Stimulated activated CD4-positive, alpha-beta T cell treated with anti-CD3 and anti-CD28 coated beads, Interleukin-4, amount 100 ng/mL, for 4 hours (primary cell): ENCODE results near the gene KLHDC7A.

Experiments
- DNase-seq, 2 experiments: peaks; one replicate each; pipeline ENCODE4 v3.0.0-alpha.2; 2020

KLHDC7A gene

DNA sequence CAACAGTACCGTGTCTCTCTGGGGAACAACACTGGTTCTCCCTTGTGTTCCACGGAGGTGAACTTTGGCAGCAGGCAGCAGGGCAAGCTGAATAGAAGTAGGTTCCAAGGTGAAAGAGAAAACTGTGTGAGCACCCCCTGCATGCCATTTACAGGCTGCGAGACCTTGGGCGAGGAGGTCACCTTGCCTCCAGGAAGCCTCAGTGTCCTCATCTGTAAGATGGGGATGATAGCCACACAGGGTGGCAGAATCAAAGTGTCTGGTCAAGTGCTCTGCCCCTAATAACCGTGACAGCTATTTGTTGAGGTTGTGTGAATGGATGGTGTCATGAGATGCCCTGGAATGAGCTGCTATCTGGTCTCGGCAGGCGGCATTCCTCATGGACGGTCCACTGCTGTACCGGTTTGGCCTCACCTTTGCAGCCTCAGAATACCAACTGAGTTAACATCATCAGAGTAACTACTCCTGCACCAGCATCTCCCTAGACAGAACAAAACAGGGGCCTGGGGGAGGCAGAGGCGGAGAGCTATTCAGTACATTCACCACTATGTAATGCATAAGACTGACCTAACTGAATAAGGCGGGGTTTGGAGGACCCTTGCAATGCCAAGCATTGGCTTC lies 7.4 kb upstream of the KLHDC7A start:
- DNase-seq = no peak

DNA sequence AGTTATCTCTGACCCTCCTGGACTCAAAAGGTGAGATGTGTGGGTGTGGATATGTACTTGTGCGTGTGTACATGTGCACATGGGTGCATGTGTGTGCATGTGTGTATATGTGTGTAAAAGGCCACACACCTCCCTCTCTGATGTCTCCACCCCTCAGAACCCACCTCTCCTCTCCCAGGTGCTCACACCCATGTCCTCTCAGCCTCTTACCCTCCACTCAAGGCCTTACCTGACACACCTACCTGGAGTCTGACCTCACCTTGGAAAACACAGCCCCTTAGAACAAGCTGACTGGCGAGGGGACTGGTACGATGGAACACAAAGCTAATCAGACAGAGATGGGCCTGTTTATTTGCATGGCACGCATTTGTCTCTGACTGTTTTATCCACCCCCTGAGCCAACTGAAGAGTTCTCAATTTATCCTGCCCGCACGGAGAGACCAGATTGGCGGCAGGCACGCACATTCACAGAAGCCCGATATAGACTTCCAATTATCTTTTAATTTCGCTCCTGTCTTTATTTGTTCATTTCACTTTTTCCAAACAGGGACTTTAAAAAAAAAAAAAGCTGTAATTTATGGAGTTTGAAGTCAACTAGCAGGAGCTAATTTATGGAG lies 6.1 kb upstream of the KLHDC7A start:
- DNase-seq = no peak

DNA sequence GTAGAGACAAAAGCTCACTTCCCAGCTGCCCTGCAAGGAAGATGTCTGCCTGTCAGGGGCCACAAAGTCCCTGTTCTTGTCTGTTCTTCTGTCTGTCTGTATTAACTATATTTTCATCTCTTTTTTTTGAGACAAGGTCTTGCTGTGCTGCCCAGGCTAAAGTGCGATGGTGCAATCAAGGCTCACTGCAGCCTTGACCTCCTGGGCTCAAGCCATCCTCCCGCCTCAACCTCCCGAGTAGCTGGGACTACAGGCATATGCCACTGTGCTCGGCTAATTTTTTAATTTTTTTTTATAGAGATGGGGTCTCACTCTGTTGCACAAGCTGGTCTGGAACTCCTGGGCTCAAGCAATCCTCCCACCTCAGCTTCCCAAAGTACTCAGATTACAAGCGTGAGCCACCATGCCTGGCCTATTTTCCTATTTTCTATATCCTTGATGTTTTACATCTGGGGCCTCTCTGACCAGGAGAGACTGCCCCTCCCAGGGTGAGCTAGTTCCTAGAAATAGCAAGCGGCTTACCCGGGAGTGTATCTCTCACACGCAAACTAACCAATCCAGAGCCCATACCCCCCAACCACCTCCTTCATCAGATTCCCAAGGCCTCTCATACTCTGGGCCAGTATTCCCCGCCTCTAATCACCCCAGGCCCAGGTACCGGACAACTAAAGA lies 5.4 kb upstream of the KLHDC7A start:
- DNase-seq = no peak

DNA sequence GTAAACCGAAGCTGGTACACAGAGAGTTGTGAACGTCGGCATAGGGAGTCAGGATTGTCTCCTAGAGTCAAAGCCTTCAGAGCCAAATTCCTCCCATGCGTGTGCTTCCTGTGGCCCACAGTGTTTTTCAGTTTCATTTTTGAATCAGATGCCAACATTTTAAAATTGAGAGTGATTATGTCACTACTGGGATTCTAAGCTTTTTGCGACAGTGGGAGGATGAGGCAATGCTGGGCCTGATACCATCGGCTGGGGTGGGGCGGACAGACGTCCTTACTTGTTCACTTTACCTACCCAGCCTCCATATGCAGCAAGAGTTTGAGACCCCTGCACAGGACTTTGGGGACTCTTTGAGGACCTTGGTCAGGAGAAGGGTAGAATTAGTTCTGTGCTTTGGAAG lies 1.3 kb upstream of the KLHDC7A start:
- DNase-seq = no peak

DNA sequence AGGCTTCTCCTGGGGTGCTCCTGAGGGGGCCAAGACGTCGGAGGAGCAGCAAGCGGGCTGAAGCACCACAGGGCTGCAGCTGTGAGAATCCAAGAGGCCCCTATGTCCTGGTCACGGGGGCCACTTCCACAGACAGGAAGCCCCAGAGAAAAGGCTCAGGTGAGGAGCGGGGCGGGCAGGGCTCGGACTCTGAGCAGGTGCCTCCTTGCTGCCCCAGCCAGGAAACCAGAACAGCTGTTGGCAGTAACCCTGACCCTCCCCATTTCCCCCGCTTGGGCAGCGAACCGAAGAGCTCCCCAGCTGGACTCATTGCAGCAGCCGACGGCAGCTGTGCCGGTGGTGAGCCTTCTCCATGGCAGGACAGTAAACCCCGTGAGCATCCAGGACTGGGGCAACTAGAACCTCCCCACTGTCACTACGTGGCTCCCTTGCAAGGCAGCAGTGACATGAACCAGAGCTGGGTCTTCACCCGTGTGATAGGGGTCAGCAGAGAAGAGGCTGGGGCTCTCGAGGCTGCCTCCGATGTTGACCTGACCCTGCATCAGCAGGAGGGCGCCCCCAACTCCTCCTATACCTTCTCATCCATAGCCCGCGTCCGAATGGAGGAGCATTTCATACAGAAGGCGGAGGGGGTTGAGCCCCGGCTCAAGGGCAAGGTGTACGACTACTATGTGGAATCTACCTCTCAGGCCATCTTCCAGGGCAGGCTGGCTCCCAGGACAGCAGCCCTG lies 625 bp downstream of the KLHDC7A start:
- DNase-seq = no peak

DNA sequence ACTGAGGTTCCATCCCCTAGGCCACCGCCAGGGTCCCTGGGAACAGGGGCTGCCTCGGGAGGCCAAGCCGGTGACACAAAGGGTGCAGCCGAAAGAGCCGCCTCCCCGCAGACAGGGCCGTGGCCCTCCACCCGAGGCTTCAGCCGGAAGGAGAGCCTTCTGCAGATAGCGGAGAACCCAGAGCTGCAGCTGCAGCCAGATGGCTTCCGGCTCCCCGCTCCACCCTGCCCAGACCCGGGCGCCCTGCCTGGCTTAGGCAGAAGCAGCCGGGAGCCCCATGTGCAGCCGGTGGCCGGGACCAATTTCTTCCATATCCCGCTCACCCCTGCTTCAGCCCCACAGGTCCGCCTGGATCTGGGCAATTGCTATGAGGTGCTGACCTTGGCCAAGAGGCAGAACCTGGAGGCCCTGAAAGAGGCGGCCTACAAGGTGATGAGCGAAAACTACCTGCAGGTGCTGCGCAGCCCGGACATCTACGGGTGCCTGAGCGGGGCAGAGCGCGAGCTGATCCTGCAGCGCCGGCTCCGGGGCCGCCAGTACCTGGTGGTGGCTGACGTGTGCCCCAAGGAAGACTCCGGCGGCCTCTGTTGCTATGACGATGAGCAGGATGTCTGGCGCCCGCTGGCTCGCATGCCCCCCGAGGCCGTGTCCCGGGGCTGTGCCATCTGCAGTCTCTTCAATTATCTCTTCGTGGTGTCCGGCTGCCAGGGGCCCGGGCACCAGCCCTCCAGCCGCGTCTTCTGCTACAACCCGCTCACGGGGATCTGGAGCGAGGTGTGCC lies 1.4 kb downstream of the KLHDC7A start:
- no peak for DNase-seq

DNA sequence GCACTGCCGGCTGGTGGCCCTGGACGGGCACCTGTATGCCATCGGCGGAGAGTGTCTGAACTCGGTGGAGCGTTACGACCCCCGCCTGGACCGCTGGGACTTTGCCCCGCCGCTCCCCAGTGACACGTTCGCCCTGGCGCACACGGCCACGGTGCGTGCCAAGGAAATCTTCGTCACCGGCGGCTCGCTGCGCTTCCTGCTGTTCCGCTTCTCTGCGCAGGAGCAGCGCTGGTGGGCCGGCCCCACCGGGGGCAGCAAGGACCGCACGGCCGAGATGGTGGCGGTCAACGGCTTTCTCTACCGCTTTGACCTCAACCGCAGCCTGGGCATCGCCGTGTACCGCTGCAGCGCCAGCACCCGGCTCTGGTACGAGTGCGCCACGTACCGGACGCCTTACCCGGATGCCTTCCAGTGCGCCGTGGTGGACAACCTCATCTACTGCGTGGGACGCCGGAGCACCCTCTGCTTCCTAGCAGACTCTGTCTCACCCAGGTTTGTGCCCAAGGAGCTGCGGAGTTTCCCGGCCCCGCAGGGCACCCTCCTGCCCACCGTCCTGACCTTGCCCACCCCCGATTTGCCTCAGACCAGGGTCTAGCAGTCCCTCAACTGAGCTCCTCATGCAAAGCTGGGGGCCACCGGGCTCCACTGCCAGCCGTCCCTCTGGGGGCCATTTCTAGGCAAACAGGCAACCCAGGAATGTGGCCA lies 2.1 kb downstream of the KLHDC7A start:
- DNase-seq = no peak

DNA sequence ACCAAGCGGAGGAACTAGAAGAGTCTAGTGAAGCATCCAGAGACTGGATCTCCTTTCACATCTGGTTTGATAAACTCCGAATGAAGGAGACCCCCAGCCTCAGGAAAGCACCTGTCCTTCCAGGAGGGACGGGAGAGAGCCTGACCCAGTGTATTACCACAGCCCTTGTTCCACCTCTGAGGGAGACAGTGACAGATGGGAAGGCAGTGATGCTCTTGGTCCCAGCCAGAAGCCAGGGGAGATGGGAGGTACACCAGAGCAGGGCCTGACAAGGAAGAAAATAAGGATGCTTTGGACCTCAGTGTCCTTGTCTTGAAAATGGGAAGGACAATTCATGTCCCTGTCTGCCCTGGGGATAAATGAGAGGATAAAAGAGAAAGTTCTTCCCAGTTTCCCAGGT lies 3.5 kb downstream of the KLHDC7A start:
- DNase-seq = no peak

DNA sequence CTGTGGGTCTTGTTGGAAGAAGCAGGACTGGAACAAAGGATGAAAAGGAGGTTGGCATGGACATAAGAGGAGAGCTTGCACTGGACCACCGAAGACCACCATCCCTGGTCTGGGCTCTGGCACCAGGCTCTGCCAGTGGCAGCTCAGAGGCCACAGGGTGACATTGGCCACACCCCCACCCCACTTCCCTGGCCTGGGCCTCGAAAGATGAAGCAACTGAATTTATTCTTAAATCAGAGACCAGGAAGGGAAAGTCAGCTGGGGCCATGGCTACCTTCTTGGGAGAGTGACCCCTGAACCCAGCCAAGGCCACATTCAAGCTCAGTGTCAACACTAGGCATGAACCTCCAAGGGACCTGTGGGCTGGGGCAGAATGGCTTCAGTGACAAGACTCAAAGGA lies 4.0 kb downstream of the KLHDC7A start:
- no peak for DNase-seq

DNA sequence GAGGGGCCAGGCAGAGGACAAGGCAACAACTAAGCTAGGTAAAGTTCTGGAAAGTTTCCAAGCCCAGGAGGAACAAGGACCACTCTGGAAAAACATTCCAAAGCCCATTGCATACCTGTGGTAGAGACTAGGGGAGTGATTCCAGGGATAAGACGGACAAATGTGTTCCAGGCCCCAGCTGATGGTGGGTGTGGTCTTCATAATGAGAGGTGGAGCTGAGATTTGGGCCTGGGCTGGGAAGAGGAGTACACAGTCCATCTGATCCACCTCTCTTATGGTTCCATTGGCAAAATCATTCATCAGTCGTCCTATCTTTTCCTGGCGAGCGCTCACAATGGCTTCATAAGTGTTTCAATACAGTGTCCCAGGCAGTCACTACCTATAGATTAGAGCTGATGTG lies 4.5 kb downstream of the KLHDC7A start:
- no peak for DNase-seq

DNA sequence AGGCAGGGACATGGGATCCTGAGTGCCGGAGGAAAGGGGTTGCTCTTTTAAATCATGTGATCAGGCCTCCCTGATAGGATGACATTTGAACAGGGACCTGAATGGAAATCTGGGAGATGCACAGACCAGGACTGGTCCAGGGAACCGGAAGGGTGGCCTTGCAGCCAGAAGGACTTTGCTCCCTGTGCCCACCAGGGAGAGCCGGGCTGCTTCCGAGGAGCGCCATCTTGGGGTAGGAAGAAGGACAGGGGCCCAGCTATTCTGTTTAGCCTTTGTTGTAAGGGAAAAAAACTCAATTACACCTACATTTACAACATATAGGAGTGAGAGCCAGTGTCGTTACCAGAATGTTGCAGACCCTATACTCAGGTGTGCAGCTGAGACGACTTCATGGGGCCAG lies 5.5 kb downstream of the KLHDC7A start:
- no peak for DNase-seq

DNA sequence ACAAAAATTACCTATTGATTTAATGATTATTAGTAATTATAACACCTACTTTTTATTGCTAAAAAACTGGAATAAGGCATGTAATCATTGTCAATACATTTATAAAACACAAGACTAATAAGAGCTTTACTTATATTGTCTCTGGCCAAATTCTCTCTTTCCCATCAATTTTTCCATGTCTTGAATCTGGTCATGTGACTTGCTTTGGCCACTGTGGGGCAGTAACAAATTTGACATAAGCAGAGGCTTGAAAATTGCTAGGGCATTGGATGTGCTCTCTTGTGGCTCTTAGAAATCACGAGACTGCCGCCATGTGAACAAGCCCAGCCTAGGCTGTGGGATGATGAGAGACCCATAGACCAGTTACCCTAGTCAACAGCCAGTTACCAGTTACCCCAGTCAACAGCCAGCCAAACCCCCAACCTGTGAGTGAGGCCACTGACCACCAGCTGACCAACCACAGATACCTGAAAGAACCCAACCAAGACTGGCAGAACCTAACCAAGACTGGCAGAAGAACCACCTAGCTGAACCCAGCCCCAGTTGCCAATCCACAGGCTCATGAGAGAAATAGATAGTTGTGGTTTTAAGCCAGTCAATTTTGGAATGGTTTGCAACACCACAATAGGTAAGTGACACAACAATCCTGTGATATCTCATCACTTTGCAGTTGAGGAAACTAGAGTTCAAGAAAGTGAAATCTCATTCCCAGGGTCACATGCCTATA lies 8.8 kb downstream of the KLHDC7A start:
- DNase-seq = no peak

DNA sequence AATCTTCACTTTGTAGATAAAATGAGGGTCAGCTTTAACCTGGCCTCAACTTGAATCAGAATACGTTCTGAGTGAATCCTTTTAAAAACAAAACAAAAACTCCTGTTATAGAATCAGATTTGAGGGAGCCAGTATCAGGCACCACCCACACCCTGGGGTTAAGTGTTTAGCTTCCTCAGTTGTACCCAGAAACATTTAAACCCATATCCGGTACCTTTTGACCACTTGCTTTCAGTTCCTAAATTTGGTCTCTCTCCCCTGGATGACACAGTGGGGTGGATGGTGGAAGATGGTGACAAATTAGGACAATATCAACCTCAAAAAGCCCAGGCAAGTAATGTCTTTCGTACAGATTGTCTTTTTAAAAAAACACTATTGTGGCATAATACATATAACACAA lies 10.4 kb downstream of the KLHDC7A start:
- no peak for DNase-seq

DNA sequence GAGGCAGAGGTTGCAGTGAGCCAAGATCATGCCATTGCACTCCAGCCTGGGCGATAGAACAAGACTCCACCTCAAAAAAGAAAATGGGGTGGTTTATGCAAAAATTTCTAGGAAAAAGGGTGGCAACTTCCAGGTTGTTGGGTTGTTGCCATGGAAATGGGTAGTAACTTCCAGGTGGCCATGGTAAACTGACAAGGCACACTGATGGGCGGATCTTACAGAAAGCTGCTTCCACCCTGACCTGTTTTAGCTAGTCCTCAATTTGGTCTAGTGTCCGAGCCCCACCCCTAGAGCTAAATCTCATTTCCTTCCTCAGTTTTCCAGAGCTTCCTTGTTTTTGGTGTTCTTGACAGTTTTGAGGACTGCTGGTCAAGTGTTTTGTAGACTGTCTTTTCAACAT lies 13.6 kb downstream of the KLHDC7A start:
- no peak for DNase-seq

DNA sequence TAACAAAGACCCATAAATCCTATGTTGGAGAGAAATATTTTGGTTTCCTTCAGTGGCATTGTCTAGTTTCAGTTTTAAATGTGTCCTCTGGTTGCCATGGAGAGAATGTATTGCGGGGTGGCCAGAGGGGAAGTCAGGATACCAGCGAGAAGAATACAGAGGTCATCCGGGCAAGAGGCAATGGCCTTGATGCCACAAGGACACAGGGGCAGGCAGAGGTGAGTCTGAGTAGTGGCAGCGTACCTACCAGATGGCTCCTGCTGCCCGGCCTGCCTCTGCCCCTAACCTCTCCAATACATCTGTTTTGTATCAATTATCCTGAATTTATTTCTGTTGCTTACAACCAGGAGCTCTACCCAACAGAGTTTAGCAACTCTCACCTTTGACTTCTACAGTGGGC lies 14.9 kb downstream of the KLHDC7A start:
- DNase-seq = no peak

DNA sequence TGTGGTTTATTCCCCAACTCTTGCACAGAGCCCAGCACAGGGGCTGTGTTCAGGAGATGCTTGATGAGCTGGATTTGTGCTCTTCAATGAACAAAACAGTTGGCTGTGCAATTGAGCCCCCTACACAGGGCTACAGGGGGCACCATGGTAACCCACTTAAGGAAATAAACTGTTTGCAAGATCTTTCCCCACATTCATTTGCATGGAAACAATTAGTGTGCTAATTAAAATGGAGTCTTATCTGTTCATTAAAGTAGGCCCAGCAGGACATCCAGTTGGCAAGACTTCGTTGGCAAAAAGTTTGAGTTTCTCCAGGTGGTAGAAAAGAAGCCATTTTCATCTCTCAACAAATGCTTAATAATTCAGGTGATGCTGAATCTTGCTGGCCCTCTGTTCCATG lies 15.3 kb downstream of the KLHDC7A start:
- no peak for DNase-seq

DNA sequence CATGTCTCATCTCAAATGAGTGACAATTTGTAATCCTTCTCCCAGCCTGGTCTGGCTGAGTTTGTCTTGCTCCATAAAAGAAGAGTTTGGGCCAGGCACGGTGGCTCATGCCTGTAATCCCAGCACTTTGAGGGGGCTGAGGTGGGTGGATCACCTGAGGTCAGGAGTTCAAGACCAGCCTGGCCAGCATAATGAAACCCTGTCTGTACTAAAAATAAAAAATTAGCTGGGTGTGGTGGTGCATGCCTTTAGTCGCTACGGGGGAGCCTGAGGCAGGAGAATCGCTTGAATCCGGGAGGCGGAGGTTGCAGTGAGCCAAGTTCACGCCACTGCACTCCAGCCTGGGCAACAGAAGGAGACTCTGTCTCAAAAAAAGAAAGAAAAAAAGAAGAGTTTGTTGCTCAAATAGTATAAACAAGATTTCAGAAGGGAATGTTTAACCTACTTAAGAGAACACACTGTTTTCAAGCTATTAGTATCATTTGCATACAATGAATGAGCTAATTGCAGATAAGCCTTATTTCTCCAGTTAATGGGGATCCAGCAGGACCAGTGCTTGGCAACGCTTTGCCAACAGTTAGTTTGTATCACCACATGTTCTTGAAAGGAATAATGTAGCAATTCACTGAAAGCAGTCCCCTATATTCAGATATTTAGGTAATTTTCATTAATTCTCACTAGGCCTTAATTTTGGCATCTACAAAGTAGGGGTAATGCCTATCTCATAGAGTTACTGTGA lies 15.9 kb downstream of the KLHDC7A start:
- DNase-seq = no peak

DNA sequence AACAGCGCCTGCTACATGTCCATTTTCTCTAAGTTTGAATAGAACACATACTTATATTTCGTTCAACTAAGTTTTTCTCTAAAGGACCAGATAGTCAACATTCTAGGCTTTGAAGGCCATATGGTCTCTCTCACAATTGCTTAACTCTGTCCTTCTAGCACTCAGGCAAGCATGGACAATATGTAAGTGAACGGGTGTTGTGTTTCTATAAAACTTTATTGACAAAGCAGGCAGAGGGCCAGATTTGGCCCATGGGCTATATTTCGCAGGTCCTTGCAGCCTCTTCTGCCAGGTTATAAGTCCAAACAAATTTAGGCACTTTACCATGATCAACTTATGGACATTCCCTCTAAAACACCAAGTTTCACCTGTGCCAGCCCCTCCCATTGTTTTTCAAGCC lies 21.1 kb downstream of the KLHDC7A start:
- DNase-seq = no peak

DNA sequence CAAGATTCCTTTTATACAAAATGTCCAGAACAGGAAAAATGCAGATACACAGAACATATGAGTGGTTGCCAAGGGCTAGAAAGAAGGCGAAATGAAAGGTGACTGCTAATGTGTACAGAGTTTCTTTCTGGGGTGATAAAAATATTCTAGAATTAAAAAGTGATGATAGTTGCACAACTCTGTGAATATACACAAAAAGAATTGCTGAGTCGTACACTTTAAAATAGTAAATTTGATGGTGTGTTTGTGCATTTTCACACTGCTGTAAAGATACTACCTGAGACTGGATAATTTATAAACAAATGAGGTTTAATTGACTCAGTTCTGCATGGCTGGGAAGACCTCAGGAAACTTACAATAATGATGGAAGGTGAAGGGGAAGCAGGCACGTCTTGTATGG lies 23.9 kb downstream of the KLHDC7A start:
- DNase-seq = no peak

DNA sequence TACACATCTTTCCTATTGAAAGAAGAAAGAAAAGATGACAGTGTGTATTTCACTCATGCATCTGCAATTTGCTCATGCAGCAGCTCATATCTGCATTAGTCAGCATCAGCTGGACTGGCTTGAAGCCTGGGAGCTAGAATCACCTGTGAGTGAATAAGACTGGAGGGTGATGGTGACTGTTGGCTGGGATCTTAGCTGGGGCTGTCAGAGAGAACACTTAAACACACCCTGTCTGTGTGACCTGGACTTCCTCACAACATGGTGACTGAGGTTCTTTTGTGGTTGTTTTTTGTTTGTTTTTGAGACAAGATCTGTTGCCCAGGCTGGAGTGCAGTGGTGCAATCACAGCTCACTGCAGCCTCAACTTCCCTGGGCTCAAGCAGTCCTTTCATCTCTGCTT lies 24.9 kb downstream of the KLHDC7A start:
- DNase-seq = no peak

DNA sequence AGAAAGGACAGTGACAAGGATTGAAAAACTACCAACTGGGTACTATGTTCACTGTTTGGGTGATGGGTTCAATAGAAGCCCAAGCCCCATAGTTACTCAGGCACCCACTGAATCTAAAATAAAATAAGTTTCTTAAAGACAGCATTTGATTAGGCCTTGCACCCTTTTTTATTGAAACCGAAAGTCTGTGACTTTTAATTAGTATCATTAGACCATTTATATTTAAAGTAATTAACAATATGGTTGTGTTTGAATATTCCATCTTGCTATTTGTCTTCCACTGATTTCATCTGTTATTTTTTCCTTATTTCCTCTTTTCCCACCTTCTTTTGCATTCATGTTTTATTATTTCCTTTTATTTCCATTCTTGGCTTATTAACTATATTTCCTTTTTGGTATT lies 27.4 kb downstream of the KLHDC7A start:
- DNase-seq = no peak
